ENCODE data around the gene BMI1. TPM values are rescaled to one million over a fixed set of nuclear protein-coding genes. Genes with fewer than 3 reads are reported as not detected.

BMI1 gene
- total RNA-seq, 4 donors from 2014 or later = 29.2 to 63.0 (median 42.5) TPM

DNA sequence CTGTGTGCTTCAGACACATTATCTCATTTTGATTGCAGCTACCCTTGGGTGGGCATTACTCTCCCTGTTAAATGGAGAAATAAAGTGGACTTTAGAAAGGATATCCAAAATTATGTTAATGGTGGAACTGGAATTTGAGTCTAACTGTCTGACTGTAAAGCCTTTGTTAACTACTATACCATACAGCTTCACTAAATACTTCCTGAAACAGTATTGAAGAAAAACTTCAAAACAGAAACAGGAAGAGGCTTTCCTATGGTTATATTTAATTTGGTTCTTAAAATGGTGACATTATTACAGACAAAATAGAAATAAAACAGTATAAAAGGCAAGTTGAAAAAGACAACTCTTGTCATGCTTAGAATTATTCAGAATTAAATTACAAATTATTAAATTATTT lies 49.4 kb downstream of the BMI1 start:
- TF ChIP-seq EP300 (IDR thresholded peaks at IDR 0.05; ENCODE audit: low read depth) = no peak
- no peak for TF ChIP-seq POLR2AphosphoS5 (IDR thresholded peaks at IDR 0.05)
- TF ChIP-seq, protein P1, sequence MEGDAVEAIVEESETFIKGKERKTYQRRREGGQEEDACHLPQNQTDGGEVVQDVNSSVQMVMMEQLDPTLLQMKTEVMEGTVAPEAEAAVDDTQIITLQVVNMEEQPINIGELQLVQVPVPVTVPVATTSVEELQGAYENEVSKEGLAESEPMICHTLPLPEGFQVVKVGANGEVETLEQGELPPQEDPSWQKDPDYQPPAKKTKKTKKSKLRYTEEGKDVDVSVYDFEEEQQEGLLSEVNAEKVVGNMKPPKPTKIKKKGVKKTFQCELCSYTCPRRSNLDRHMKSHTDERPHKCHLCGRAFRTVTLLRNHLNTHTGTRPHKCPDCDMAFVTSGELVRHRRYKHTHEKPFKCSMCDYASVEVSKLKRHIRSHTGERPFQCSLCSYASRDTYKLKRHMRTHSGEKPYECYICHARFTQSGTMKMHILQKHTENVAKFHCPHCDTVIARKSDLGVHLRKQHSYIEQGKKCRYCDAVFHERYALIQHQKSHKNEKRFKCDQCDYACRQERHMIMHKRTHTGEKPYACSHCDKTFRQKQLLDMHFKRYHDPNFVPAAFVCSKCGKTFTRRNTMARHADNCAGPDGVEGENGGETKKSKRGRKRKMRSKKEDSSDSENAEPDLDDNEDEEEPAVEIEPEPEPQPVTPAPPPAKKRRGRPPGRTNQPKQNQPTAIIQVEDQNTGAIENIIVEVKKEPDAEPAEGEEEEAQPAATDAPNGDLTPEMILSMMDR (IDR thresholded peaks at IDR 0.05) = no peak
- no peak for TF ChIP-seq POLR2A (IDR thresholded peaks at IDR 0.05)
- in situ Hi-C loops (cut with MboI; ENCODE audit: low pct_ligation_motif_present in 1 of 4, low pct_unique_long_range_greater_than_20kb in 1 of 4, low sequenced_read_pairs in 3 of 4) (no loop called here), intact Hi-C loops (cut with DNase I; ENCODE audit: low total_unique reads) (no loop called here)
- H3K9me3 ChIP-seq = no peaks in the 10 kb centered on the region
- H3K27ac ChIP-seq = no peak overlapping the region
- no peaks in the 10 kb centered on the region for H3K27me3 ChIP-seq
- no peak for DNase-seq
- H3K4me3 ChIP-seq = no peak overlapping the region
- H3K36me3 ChIP-seq = no peaks in the 10 kb centered on the region
- no peaks in the 10 kb centered on the region for H3K4me1 ChIP-seq

- H3K27me3 ChIP-seq = no peaks in the 10 kb centered on the region
- no peak for DNase-seq
- WGBS, 2 donors (ENCODE audit: low coverage in 1 of 2) = 92 to 93% methylated on average over 3 to 6 of the region's 6 CpGs
- intact Hi-C loops (cut with DNase I; ENCODE audit: low total_unique reads) = no loop called here
- TF ChIP-seq, protein P1 (IDR thresholded peaks at IDR 0.05) = no peak
- TF ChIP-seq POLR2A (IDR thresholded peaks at IDR 0.05) (no peak), POLR2AphosphoS5 (IDR thresholded peaks at IDR 0.05) (no peak), EP300 (IDR thresholded peaks at IDR 0.05; ENCODE audit: low read depth) (no peak)
- no peaks in the 10 kb centered on the region for H3K36me3 ChIP-seq
- in situ Hi-C loops (cut with MboI; ENCODE audit: low pct_ligation_motif_present in 1 of 4, low pct_unique_long_range_greater_than_20kb in 1 of 4, low sequenced_read_pairs in 3 of 4) = no loop called here
- no peaks in the 10 kb centered on the region for H3K9me3 ChIP-seq
- no peaks in the 10 kb centered on the region for H3K4me1 ChIP-seq
- H3K4me3 ChIP-seq = no peak overlapping the region
- H3K27ac ChIP-seq = no peak overlapping the region
Measured at GRCh38 chr10:22372298-22372697, 51.4 kb downstream of the BMI1 start.

DNA sequence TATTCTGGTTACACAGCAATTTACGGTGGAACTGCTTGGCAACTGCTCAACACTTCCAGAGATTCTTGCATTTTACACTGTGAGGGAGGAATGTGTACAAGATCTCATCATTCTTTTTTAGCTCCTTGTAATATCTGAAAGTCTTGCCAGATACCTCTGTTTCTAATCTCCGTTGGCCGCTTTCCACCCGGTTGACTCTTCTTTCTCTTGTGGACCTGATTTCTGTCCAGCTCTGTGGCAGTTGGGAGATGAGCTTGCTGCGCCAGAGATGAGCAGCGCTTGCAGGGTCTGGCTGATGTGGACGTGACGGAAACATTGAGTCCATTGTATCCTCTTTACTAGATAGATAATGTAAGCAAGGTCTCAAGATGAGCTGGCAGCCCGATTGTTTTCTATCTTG lies 52.0 kb downstream of the BMI1 start:
- TF ChIP-seq POLR2AphosphoS5 (IDR thresholded peaks at IDR 0.05) = no peak
- TF ChIP-seq EP300 (IDR thresholded peaks at IDR 0.05; ENCODE audit: low read depth) = no peak
- no peak for TF ChIP-seq POLR2A (IDR thresholded peaks at IDR 0.05)
- TF ChIP-seq, protein P1 (IDR thresholded peaks at IDR 0.05) = no peak
- intact Hi-C loops (cut with DNase I; ENCODE audit: low total_unique reads) (no loop called here), in situ Hi-C loops (cut with MboI; ENCODE audit: low pct_ligation_motif_present in 1 of 4, low pct_unique_long_range_greater_than_20kb in 1 of 4, low sequenced_read_pairs in 3 of 4) (no loop called here)
- Histone ChIP-seq H3K27ac (no peak overlapping the region), H3K36me3 (no peaks in the 10 kb centered on the region), H3K9me3 (no peaks in the 10 kb centered on the region), H3K4me3 (no peak overlapping the region), H3K4me1 (no peaks in the 10 kb centered on the region), H3K27me3 (no peaks in the 10 kb centered on the region)
- WGBS, 2 donors (ENCODE audit: low coverage in 1 of 2) = 44 to 73% methylated on average over 5 to 9 of the region's 9 CpGs
- DNase-seq = no peak

DNA sequence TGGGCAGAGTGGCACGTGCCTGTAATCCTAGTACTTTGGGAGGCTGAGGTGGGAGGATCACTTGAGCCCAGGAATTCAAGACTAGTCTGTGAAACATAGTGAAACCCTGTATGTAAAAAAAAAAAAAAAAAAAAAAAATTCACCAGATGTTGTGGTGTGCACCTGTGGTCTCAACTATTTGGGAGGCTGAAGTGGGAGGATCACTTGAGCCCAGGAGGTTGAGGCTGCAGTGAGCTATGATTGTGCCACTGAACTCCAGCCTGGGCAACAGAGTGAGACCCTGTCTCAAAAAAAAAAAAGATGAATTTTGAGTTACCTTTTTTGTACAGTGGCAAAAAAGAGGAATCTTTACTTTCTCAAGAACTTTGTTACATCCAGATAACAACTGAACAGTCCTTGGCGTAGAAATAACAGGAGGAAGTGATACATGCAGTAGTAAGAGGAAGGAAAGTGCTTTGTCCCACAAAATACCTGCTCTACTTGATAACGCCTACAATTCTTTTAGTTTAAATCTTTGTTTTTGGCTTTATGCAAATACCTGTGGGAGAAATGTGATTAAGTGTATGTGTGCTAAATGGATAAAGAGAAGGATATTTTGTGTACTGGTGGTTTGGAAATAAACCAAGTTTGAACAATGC lies 53.7 kb downstream of the BMI1 start:
- no peaks in the 10 kb centered on the region for H3K4me1 ChIP-seq
- no peaks in the 10 kb centered on the region for H3K36me3 ChIP-seq
- TF ChIP-seq POLR2AphosphoS5 (IDR thresholded peaks at IDR 0.05) (no peak), POLR2A (IDR thresholded peaks at IDR 0.05) (no peak)
- TF ChIP-seq, protein P1 (IDR thresholded peaks at IDR 0.05) = no peak
- H3K27me3 ChIP-seq = no peaks in the 10 kb centered on the region
- H3K4me3 ChIP-seq = no peak overlapping the region
- WGBS, 2 donors (ENCODE audit: low coverage in 1 of 2) = 82 to 84% methylated on average over 3 of the region's 3 CpGs
- H3K27ac ChIP-seq = no peak overlapping the region
- in situ Hi-C loops (cut with MboI; ENCODE audit: low pct_ligation_motif_present in 1 of 4, low pct_unique_long_range_greater_than_20kb in 1 of 4, low sequenced_read_pairs in 3 of 4) = no loop called here
- DNase-seq = no peak
- no peaks in the 10 kb centered on the region for H3K9me3 ChIP-seq
- intact Hi-C loops (cut with DNase I; ENCODE audit: low total_unique reads) = no loop called here
